ENCODE results near the gene MYG1. TPM values are rescaled to one million over a fixed set of nuclear protein-coding genes. Genes with fewer than 3 reads are reported as not detected.

Gene MYG1
- total RNA-seq, 1 donor from 2014 or later = 48.8 TPM

- Mint-ChIP-seq H3K4me3 (no peak overlapping the region), H3K36me3 (peaks cover 37% of the 10 kb centered on the region), H3K27me3 (ENCODE audit: insufficient read depth, low read depth) (peaks cover 7% of the 10 kb centered on the region), H3K4me1 (no peaks in the 10 kb centered on the region), H3K9me3 (no peaks in the 10 kb centered on the region), H3K27ac (no peak overlapping the region)
- Histone ChIP-seq H3K27ac (no peak overlapping the region), H3K9me3 (ENCODE audit: low read depth) (no peaks in the 10 kb centered on the region), H3K27me3 (no peaks in the 10 kb centered on the region), H2AFZ (replicated peaks) (no peak overlapping the region), H3K4me2 (no peak overlapping the region), H3K79me2 (ENCODE audit: low read depth) (no peaks in the 10 kb centered on the region), H3K36me3 (peaks cover 4% of the 10 kb centered on the region), H3F3A (ENCODE audit: low read depth) (no peaks in the 10 kb centered on the region), H4K20me1 (ENCODE audit: low read depth) (no peaks in the 10 kb centered on the region), H3K4me3 (no peak overlapping the region), H3K4me1 (no peaks in the 10 kb centered on the region), H3K9ac (no peak overlapping the region)
- TF ChIP-seq CTCF (IDR thresholded peaks at IDR 0.05) (no peak), EZH2 (IDR thresholded peaks at IDR 0.05) (no peak), EZH2phosphoT487 (IDR thresholded peaks at IDR 0.05) (no peak)
- DNase-seq (ENCODE audit: low spot score) = no peak
Observed at GRCh38 chr12:53279283-53279869, 20.1 kb upstream of the MYG1 start.

GRCh38 chr12:53279888-53280498 is 19.5 kb upstream of the MYG1 start:
- peaks cover 34% of the 10 kb centered on the region for H3K36me3 Mint-ChIP-seq
- Histone ChIP-seq H3K79me2 (ENCODE audit: low read depth) (no peaks in the 10 kb centered on the region), H3F3A (ENCODE audit: low read depth) (no peaks in the 10 kb centered on the region), H3K36me3 (peaks cover 4% of the 10 kb centered on the region), H4K20me1 (ENCODE audit: low read depth) (no peaks in the 10 kb centered on the region), H3K9me3 (ENCODE audit: low read depth) (no peaks in the 10 kb centered on the region), H2AFZ (replicated peaks) (no peak overlapping the region), H3K9ac (no peak overlapping the region), H3K4me2 (no peak overlapping the region), H3K4me1 (no peaks in the 10 kb centered on the region), H3K4me3 (no peak overlapping the region), H3K27ac (no peak overlapping the region), H3K27me3 (no peaks in the 10 kb centered on the region)
- no peak overlapping the region for H3K27ac Mint-ChIP-seq
- peaks cover 6% of the 10 kb centered on the region for H3K27me3 Mint-ChIP-seq (ENCODE audit: insufficient read depth, low read depth)
- no peaks in the 10 kb centered on the region for H3K9me3 Mint-ChIP-seq
- no peak for DNase-seq (ENCODE audit: low spot score)
- TF ChIP-seq EZH2 (IDR thresholded peaks at IDR 0.05) (no peak), CTCF (IDR thresholded peaks at IDR 0.05) (no peak)
- H3K4me3 Mint-ChIP-seq = no peak overlapping the region
- H3K4me1 Mint-ChIP-seq = no peaks in the 10 kb centered on the region

GRCh38 chr12:53286448-53286847 is 13.0 kb upstream of the MYG1 start:
- Mint-ChIP-seq H3K27ac (no peak overlapping the region), H3K4me3 (no peak overlapping the region), H3K9me3 (no peaks in the 10 kb centered on the region), H3K4me1 (peaks cover 2% of the 10 kb centered on the region), H3K36me3 (peaks cover 37% of the 10 kb centered on the region), H3K27me3 (ENCODE audit: insufficient read depth, low read depth) (peaks cover 2% of the 10 kb centered on the region)
- no peak overlapping the region for H3K4me3 ChIP-seq
- H3K27ac ChIP-seq = no peak overlapping the region
- no peaks in the 10 kb centered on the region for H3K79me2 ChIP-seq (ENCODE audit: low read depth)
- H3K9ac ChIP-seq = no peak overlapping the region
- H2AFZ ChIP-seq (replicated peaks) = no peak overlapping the region
- H4K20me1 ChIP-seq (ENCODE audit: low read depth) = no peaks in the 10 kb centered on the region
- no peak overlapping the region for H3K4me2 ChIP-seq
- H3K36me3 ChIP-seq = no peaks in the 10 kb centered on the region
- TF ChIP-seq CTCF (IDR thresholded peaks at IDR 0.05) = no peak
- no peak for TF ChIP-seq EZH2 (IDR thresholded peaks at IDR 0.05)
- TF ChIP-seq EZH2phosphoT487 (IDR thresholded peaks at IDR 0.05) = no peak
- no peak for DNase-seq (ENCODE audit: low spot score)
- no peaks in the 10 kb centered on the region for H3K4me1 ChIP-seq
- H3F3A ChIP-seq (ENCODE audit: low read depth) = no peaks in the 10 kb centered on the region
- H3K9me3 ChIP-seq (ENCODE audit: low read depth) = no peaks in the 10 kb centered on the region
- H3K27me3 ChIP-seq = no peaks in the 10 kb centered on the region

Data from neural progenitor cell (in vitro differentiated cells).